ENCODE measurements around the gene RITA1.

DNA sequence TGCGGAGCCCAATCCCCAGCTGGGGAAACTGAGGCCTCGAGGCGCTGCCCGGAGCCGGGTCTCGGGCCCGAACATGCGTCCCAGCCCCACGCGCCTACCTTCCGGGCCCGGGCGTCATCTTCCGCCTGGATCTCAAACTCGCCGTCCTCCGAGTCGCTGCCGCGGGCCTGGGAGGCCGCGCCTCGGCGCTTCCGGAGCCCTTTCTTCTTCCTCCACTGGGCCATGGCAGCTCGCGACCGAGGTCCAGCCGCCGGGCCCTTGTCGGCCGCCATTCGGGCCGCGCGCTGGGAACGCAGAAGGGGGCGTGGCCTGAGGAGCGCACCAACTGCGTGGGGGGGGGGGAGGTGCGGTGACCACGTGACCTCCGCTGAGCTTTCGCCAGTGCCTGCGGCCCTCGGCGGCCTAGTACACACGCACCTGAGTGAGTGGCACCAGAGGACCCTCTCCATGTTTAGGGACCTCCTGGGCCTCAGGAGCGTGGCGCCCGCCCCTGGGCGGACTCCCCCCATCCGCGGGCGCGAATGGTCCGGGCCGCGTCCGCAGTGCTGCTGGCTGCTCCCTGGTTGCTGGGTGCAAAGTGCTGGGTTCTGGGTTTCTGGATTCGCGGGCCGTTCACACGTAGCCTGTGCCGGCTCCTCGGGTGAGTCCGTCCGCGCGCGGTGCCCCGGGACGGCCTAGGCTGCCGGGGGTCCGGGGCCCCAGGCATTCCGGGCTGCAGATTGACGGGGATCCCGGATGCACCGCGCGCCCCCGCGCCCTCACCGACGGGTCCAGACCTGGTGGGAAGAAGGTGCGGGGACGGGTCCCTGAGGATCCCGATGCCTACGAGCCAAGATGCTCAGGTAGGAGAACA is at the start of gene RITA1, which contains the start of gene DDX54:
- TF ChIP-seq CTCF (IDR thresholded peaks at IDR 0.05; ENCODE audit: low read depth, low read length) (no peak), POLR2A (IDR thresholded peaks at IDR 0.05; ENCODE audit: extremely low read depth, insufficient read length) (peak; percentile 79), MAX (IDR thresholded peaks at IDR 0.05; ENCODE audit: low read depth, low read length) (peak; percentile 97)

All from NB4 (cell line).